ENCODE data around the gene ERBB4.

Gene ERBB4

DNA sequence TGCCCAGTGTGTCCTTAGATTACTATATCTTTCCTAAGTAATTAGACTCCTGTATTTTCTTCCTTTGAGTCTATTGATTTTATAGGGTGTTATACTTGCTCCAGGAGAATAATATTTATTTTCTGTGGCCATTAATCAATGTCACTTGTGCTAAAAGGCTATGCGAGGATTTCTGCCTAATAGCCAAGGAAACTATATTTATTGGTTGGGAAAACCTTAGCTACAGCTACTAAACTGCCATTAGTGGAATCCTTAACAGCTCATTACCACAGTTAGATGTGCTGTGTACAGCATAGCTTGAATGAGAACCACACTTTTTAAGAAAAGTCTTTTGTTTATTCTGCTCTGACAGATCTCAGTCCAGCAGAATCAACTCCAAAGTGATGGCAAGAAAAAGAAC, 537.3 kb downstream of the ERBB4 start:
- no peak overlapping the region for H3K4me3 ChIP-seq (ENCODE audit: low read length)
- DNase-seq (ENCODE audit: low read depth): no peak
- no peak for TF ChIP-seq CTCF (conservative IDR thresholded peaks at IDR 0.05; ENCODE audit: low read length)

GRCh38 chr2:211996857-211997256, 541.7 kb downstream of the ERBB4 start:
- H3K4me3 ChIP-seq (ENCODE audit: low read length): no peak overlapping the region
- no peak for DNase-seq (ENCODE audit: low read depth)
- TF ChIP-seq CTCF (conservative IDR thresholded peaks at IDR 0.05; ENCODE audit: low read length): no peak

DNA sequence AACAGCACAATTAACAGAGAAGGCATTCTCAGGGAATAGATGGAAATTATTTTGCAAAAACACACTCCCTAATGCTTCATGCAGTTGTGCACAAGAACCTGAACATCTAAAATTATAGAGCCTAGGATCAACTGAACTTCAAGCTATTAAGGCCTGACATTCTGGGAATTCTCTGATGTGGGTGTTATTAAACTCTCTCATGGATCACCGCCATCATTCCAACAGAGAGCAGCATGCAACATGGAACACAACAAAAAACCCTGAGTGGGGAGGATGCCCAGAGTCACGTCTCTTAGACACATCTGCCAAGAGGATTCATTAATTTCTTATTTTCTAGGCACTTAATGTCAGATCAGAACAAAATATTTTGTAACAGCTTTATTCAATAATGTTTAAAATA, 543.8 kb downstream of the ERBB4 start:
- no peak for TF ChIP-seq CTCF (conservative IDR thresholded peaks at IDR 0.05; ENCODE audit: low read length)
- no peak for DNase-seq (ENCODE audit: low read depth)
- no peak overlapping the region for H3K4me3 ChIP-seq (ENCODE audit: low read length)

GRCh38 chr2:211990335-211990734, 548.3 kb downstream of the ERBB4 start:
- no peak overlapping the region for H3K4me3 ChIP-seq (ENCODE audit: low read length)
- TF ChIP-seq CTCF (conservative IDR thresholded peaks at IDR 0.05; ENCODE audit: low read length): no peak
- DNase-seq (ENCODE audit: low read depth): no peak

DNA sequence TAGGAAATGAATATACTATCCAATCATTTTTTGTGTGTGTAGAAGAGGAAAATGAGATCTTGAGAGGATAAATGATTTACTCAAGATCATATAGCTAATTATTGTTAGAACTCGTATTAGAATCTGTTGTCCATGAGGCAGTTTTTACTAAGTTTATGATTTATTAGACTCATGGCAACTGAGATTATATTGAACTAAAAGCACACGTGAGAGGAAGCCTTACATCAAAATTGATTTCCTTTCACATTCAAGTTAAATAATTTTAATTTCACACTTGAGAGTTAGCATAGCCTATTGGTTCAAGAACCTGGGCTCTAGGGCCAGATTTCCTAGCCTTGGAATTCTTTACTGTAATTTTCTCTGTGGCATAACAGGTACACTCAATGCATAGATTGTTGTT, 552.3 kb downstream of the ERBB4 start:
- no peak for DNase-seq (ENCODE audit: low read depth)
- no peak overlapping the region for H3K4me3 ChIP-seq (ENCODE audit: low read length)
- no peak for TF ChIP-seq CTCF (conservative IDR thresholded peaks at IDR 0.05; ENCODE audit: low read length)

DNA sequence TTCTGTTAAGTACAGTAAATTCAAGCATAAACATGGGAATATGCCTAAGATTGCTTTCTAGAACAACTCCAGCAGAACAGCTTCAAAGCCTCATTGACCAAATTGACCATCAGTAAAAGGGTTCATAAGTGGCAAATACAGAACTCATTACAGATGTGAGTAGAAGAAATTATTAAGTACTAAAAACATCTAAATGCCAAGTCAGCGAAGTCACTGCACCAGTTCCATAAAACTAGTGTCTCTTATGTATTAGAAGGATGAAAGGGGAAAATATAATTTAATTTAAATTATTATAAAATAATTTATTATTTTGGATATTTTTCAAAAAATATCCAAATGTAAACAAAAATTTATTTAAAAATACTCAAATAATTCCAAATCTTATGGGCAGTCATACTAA, 553.2 kb downstream of the ERBB4 start:
- TF ChIP-seq CTCF (conservative IDR thresholded peaks at IDR 0.05; ENCODE audit: low read length): no peak
- DNase-seq (ENCODE audit: low read depth): no peak
- no peak overlapping the region for H3K4me3 ChIP-seq (ENCODE audit: low read length)

DNA sequence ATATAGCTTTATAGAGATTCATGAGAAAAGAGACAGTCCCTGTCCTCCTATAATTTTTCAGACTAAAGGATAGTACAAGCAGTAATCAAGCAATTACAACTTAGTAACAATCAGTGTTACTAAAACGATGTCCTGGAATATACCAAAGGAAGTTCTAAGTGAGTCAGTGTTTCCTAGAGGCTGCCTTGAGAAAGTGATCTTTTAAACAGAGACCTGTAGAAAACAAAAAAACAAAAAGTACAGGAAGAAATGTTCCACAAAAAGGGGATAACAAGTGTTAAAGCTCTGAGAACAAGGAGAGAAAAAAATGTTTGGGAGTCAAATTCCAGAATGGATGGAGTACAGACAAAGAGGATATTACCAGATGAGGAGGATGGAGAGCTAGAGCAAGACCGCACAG, 556.4 kb downstream of the ERBB4 start:
- H3K4me3 ChIP-seq (ENCODE audit: low read length): no peak overlapping the region
- no peak for TF ChIP-seq CTCF (conservative IDR thresholded peaks at IDR 0.05; ENCODE audit: low read length)
- no peak for DNase-seq (ENCODE audit: low read depth)
